IMR-90 (cell line): ENCODE results near the gene GALNT9. TPM values are rescaled to one million over a fixed set of nuclear protein-coding genes. Genes with fewer than 3 reads are reported as not detected.

ENCODE experiments used
- ATAC-seq: fragments of 200-7000 bp; cut with Tn5 transposase; 2 replicates; pipeline ENCODE4 v1.9.1; 2020; ENCODE audit warnings: low read depth, mild to moderate bottlenecking, moderate library complexity
- BruUV-seq: library from RNA; stranded (reverse); fragments of 400-500 nt; replicated peaks from 2 replicates; lab custom pipeline; 2021; lab: Mats Ljungman, UMichigan
- CTCF ChIA-PET: fragments of 300-600 bp; formaldehyde crosslinking; extraction: SDS; loops from one replicate; lab custom pipeline; 2021; ENCODE audit warnings: antibody characterized with exemption; lab: Yijun Ruan, JAX
- POLR2A ChIA-PET: fragments of 300-600 bp; sonication (Branson Sonifier 250); formaldehyde crosslinking; loops from one replicate; lab custom pipeline; 2022; ENCODE audit warnings: antibody characterized with exemption; ENCODE audit not compliant: unreplicated experiment; lab: Charles Lee
- DNase-seq: peaks from one replicate; pipeline ENCODE4 v3.0.0; 2013
- H2AFZ ChIP-seq: replicated peaks from 2 replicates; pipeline ENCODE3; 2013; ENCODE audit warnings: low read length, mild to moderate bottlenecking; ENCODE audit not compliant: poor library complexity
- H2AK5ac ChIP-seq: 2 replicates; pipeline ENCODE4 v1.6.1; 2013; ENCODE audit warnings: low read depth, low read length, inconsistent platforms
- H2AK9ac ChIP-seq: replicated peaks from 2 replicates; pipeline ENCODE3; 2013; ENCODE audit warnings: mild to moderate bottlenecking, low read depth, low read length, moderate library complexity; ENCODE audit not compliant: poor library complexity
- H2BK120ac ChIP-seq: 2 replicates; pipeline ENCODE4 v1.6.1; 2013; ENCODE audit warnings: low read depth, low read length, inconsistent platforms
- H2BK15ac ChIP-seq: 3 replicates; pipeline ENCODE4 v1.6.1; 2013; ENCODE audit warnings: low read depth, low read length, inconsistent platforms
- H2BK20ac ChIP-seq: 2 replicates; pipeline ENCODE4 v1.6.1; 2013; ENCODE audit warnings: low read depth, mild to moderate bottlenecking, inconsistent platforms, low read length, moderate library complexity
- H2BK5ac ChIP-seq: 2 replicates; pipeline ENCODE4 v1.6.1; 2013; ENCODE audit warnings: mild to moderate bottlenecking, low read depth, low read length, inconsistent platforms; ENCODE audit not compliant: poor library complexity, severe bottlenecking
- H3K14ac ChIP-seq: replicated peaks from 2 replicates; pipeline ENCODE4 v1.6.1; 2013; ENCODE audit warnings: low read depth, low read length, inconsistent platforms
- H3K18ac ChIP-seq: 2 replicates; pipeline ENCODE4 v1.6.1; 2013; ENCODE audit warnings: low read depth, low read length, control low read depth
- H3K23ac ChIP-seq: 2 replicates; pipeline ENCODE4 v1.6.1; 2013; ENCODE audit warnings: low read depth, low read length, inconsistent platforms
- H3K27ac ChIP-seq: 2 replicates; pipeline ENCODE4 v1.5.1; 2013; ENCODE audit warnings: mild to moderate bottlenecking, control low read depth, low read length; ENCODE audit not compliant: insufficient read depth
- H3K27me3 ChIP-seq: 2 replicates; pipeline ENCODE4 v1.6.1; 2013; ENCODE audit warnings: low read length; ENCODE audit not compliant: control insufficient read depth, insufficient read depth
- H3K36me3 ChIP-seq: 2 replicates; pipeline ENCODE4 v1.6.1; 2013; ENCODE audit warnings: low read length, mixed read lengths; ENCODE audit not compliant: control insufficient read depth, insufficient read depth
- H3K4ac ChIP-seq: 2 replicates; pipeline ENCODE4 v1.6.1; 2013; ENCODE audit warnings: low read depth, low read length, inconsistent platforms
- H3K4me1 ChIP-seq: 2 replicates; pipeline ENCODE4 v1.6.1; 2013; ENCODE audit warnings: low read length, mixed read lengths; ENCODE audit not compliant: control insufficient read depth, insufficient read depth
- H3K4me2 ChIP-seq: 2 replicates; pipeline ENCODE4 v1.6.1; 2013; ENCODE audit warnings: low read depth, mild to moderate bottlenecking, control low read depth, low read length, moderate library complexity
- H3K4me3 ChIP-seq: 2 replicates; pipeline ENCODE4 v1.5.1; 2013; ENCODE audit warnings: low read depth, mild to moderate bottlenecking, control low read depth, low read length, moderate library complexity; ENCODE audit not compliant: insufficient read depth
- H3K56ac ChIP-seq: 2 replicates; pipeline ENCODE4 v1.6.1; 2013; ENCODE audit warnings: low read length, inconsistent platforms; ENCODE audit not compliant: insufficient read depth; ENCODE audit errors: extremely low read depth
- H3K79me1 ChIP-seq, 2 experiments: 2 replicates each; pipeline ENCODE4 v1.6.1; 2013; ENCODE audit warnings: low read length in 2 of 2, inconsistent platforms in 1 of 2, low read depth in 1 of 2
- H3K9ac ChIP-seq: 2 replicates; pipeline ENCODE4 v1.6.1; 2013; ENCODE audit warnings: low read depth, low read length, control low read depth
- H3K9me1 ChIP-seq: 2 replicates; pipeline ENCODE4 v1.6.1; 2013; ENCODE audit warnings: low read length, inconsistent platforms; ENCODE audit not compliant: insufficient read depth
- H3K9me3 ChIP-seq: 2 replicates; pipeline ENCODE4 v1.6.1; 2013; ENCODE audit warnings: low read length; ENCODE audit not compliant: control insufficient read depth, insufficient read depth
- H4K20me1 ChIP-seq: 2 replicates; pipeline ENCODE4 v1.6.1; 2013; ENCODE audit warnings: low read length, inconsistent platforms; ENCODE audit not compliant: insufficient read depth
- H4K5ac ChIP-seq: 2 replicates; pipeline ENCODE4 v1.6.1; 2013; ENCODE audit warnings: mild to moderate bottlenecking, low read depth, low read length, control low read depth
- H4K8ac ChIP-seq, 2 experiments: 2 replicates each; pipeline ENCODE4 v1.6.1; 2013; ENCODE audit warnings: low read depth in 2 of 2, low read length in 2 of 2, control low read depth in 1 of 2, inconsistent platforms in 1 of 2
- H4K91ac ChIP-seq: 2 replicates; pipeline ENCODE4 v1.6.1; 2013; ENCODE audit warnings: low read depth, low read length, inconsistent platforms; ENCODE audit not compliant: insufficient read depth
- MAFK ChIP-seq: IDR thresholded peaks from 2 replicates; pipeline ENCODE4 v1.6.1; 2012; ENCODE audit warnings: low read depth, low read length, improper control_type of control experiment
- POLR2A ChIP-seq: IDR thresholded peaks from 2 replicates; pipeline ENCODE4 v1.6.1; 2012; ENCODE audit warnings: mild to moderate bottlenecking, low read depth, low read length
- SMC3 ChIP-seq: fragments of 150-350 bp; IDR thresholded peaks from 2 replicates; pipeline ENCODE4 v1.6.1; 2016; ENCODE audit warnings: low read depth, mild to moderate bottlenecking, antibody characterized with exemption, low read length, moderate library complexity
- WGBS, 2 experiments: methylation state at CpG; one replicate each; pipeline versions ENCODE4 v1.1.5 to v1.1.7; 2013; ENCODE audit warnings: missing lambda C conversion rate in 2 of 2; ENCODE audit not compliant: insufficient read length in 1 of 2; ENCODE audit errors: extremely low coverage in 2 of 2; 5-methylcytosine and 5-hydroxymethylcytosine counted together
- dilution Hi-C: fragments of 300-500 bp; cut with HindIII; formaldehyde crosslinking; loops from one replicate; pipeline ENCODE4 v1.14.3; 2018; ENCODE audit warnings: low sequenced_read_pairs; ENCODE audit not compliant: unreplicated experiment
- in situ Hi-C: fragments of 300-500 bp; cut with MboI; formaldehyde crosslinking; loops from 3 replicates; pipeline ENCODE4 v1.14.3; 2019; ENCODE audit warnings: low sequenced_read_pairs, inconsistent platforms, mixed read lengths
- intact Hi-C: fragments of 100-400 bp; cut with micrococcal nuclease; formaldehyde crosslinking; loops from 2 replicates; pipeline ENCODE4 v1.10.0; 2022
- polyA plus RNA-seq, 3 experiments: library from polyadenylated mRNA; depleted of rRNA; stranded (reverse); fragments of >200 nt; gene quantifications; 2 replicates each; pipeline ENCODE4 v1.2.3, GENCODE V29; 2012; ENCODE audit warnings: low replicate concordance in 1 of 3
- total RNA-seq: library from RNA; depleted of rRNA; stranded (reverse); fragments of >200 nt; gene quantifications from 2 replicates; pipeline ENCODE4 v1.2.3, GENCODE V29; 2012

Gene GALNT9
- total and polyA plus RNA-seq, 2 of the 4 experiments (the other 2 are of a cell fraction) = under 0.01 to 0.12 TPM

DNA sequence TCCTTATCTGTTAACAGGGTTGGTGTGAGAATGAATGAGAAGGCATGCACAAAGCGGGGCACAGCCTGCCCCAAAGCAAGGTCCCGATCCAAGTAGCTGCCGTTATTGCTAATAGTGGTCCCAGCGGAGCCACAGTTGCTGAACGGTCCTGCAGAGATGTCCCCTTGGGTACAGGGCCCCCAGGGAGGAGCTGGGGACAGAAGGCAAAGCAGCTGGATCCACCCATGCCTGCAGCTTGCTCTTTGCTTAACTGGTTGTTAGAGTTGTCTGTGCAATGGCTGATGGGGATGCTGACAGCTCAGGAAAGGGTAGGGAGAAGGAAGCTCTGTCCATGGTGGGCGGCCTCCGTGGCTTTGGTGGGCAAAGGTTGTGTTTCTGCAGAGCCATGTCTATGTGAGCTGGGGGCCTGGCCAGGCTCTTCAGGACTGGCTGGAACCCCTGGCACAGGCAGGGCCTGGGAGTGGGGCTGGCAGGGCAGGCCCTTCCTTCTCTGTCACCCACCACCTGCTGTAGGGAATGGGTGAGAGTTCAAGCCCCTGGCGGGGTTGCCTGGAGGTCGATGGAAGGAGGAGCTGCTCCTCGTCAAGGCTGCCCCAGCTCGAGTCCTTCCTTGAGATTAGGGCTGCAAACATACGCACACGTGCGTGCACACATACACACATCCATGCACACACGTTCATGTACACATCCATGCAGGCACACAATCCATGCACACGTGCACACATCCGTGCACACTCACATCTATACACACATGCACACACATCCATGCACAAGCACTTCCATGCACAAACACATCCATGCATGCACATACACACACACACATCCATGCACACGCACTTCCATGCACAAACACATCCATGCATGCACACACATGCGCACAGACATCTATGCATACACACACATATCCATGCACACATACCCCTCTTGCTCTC is 149.7 kb downstream of the GALNT9 start:
- 66% methylated on average over 12 of the region's 19 CpGs; no CpG with 5 or more reads in 1 of the 2 experiments for WGBS, 2 experiments
- no peak overlapping the region for H3K4me2 ChIP-seq
- no peaks in the 10 kb centered on the region for H3K36me3 ChIP-seq

More for the DNA sequence above, 149.7 kb downstream of the GALNT9 start:
- Histone ChIP-seq H3K4ac (no peak overlapping the region), H2BK5ac (no peak overlapping the region), H2AK9ac (no peak overlapping the region), H4K5ac (no peak overlapping the region), H3K23ac (no peak overlapping the region), H2BK20ac (no peak overlapping the region), H4K20me1 (no peaks in the 10 kb centered on the region; the same call in 1 of the 2 replicates), H2AFZ (peak overlapping the region; percentile 14), H3K14ac (no peak overlapping the region), H2BK15ac (no peak overlapping the region), H3K9ac (no peak overlapping the region), H3K9me3 (no peaks in the 10 kb centered on the region; the same call in 1 of the 2 replicates), H3K4me1 (no peaks in the 10 kb centered on the region), H3K9me1 (no peaks in the 10 kb centered on the region), H3K18ac (no peak overlapping the region), H3K27ac (no peak overlapping the region), H3K27me3 (peaks cover 51% of the 10 kb centered on the region), H3K4me3 (no peak overlapping the region), H4K91ac (no peak overlapping the region), H3K56ac (no peak overlapping the region), H2AK5ac (no peak overlapping the region), H2BK120ac (no peak overlapping the region), H4K8ac (no peak overlapping the region), H3K79me1 (no peaks in the 10 kb centered on the region)
- ATAC-seq (no peak), DNase-seq (no peak)
- dilution Hi-C loops = no loop called here
- TF ChIP-seq MAFK (no peak), POLR2A (no peak), SMC3 (no peak)
- in situ Hi-C loops = no loop called here
- ChIA-PET POLR2A (no interaction called here), CTCF (interaction anchor here (0.7 kb wide), 1 partner anchor 90 kb away, joined by 4 read pairs; no protein-coding TSS in a partner anchor)
- intact Hi-C loops = no loop called here
- no TSS peak for BruUV-seq
